ENCODE measurements around the gene RACGAP1. TPM values are rescaled to one million over a fixed set of nuclear protein-coding genes. Genes with fewer than 3 reads are reported as not detected.

RACGAP1 gene
- total and polyA plus RNA-seq, 8 donors = 20.7 to 79.4 (median 43.4) TPM

DNA sequence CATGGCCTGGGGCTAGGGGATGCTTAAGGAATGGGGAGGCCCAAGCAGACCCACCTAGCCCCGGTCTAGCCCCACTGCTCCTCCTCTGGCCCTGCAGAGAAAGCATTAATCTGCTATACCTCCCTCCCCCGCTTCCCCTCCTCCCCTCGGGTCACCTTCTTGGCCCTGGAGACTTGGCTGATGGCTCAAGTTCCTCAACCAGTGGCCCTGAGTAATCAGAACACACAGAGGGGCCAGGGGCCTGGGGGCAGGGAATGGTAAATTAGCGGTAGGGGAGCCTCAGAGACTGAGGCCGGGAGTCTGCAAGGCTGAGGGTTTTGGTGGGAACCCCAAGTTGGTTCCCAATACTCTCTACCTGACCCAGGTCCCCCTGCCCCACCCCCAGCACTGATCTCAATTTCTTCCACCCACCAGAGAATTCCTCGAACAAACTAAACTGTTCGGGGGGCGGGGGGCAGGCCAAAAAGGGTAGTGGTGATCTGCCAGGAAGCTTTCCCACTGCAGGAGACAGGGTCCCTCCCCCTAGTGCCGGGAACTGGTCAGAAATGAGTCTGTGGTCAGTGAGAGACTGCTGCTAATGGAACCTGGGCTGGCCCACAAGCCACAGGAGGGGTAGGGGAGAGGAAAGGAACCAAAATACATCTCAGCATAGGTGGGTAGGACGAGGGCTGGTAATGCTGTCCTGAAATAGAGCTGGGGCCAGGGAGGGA is 47.1 kb upstream of the RACGAP1 start:
- DNase-seq = no peak
- intact Hi-C loops (cut with DNase I) = no loop called here

DNA sequence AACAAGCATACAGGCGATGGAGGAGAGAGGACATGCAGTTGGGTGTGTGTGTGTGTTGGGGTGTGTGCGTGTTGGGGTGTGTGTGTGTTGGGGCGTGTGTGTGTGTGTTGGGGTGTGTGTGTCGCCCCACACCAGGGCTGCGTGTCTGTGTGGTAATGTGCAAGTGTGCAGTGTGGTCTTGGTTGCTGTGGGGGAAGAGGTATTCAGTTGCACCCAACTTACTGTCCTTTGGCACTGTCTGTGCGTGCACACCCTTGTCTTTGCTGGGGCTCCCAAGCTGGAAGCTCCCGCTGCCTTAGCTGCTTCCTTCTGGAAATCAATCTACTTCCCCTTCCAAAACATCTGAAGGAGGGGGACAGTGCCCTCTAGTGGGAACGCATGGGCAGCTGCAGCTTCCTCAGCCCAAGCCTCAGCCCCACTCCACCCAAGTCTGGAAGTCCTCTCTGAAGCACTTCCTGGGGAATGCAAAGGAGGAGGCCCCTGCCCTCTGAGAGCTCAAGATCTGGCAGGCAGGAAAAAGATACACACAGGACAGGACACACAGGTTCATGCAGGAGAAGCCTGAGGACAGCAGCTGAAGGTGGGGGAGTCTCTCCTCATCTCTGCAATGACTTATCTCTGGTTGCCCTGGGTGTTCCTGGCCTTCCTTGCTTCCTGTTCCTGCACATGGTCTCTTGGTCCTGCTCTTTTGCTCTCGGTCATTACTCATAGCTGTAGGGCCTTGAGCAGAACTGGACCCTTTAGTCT is 45.2 kb upstream of the RACGAP1 start:
- ATAC-seq (peak; percentile 87), DNase-seq (peak; percentile 82 to 91 (median 85))
- Histone ChIP-seq H3K4me1 (peaks cover 3 to 14% of the 10 kb centered on the region in 2 donors), H3K27ac (no peak overlapping the region), H3K4me3 (no peak overlapping the region), H3K9me3 (no peaks in the 10 kb centered on the region), H3K36me3 (no peaks in the 10 kb centered on the region), H3K27me3 (no peaks in the 10 kb centered on the region)
- intact Hi-C loops (cut with DNase I) = no loop called here
- TF ChIP-seq, protein P1, sequence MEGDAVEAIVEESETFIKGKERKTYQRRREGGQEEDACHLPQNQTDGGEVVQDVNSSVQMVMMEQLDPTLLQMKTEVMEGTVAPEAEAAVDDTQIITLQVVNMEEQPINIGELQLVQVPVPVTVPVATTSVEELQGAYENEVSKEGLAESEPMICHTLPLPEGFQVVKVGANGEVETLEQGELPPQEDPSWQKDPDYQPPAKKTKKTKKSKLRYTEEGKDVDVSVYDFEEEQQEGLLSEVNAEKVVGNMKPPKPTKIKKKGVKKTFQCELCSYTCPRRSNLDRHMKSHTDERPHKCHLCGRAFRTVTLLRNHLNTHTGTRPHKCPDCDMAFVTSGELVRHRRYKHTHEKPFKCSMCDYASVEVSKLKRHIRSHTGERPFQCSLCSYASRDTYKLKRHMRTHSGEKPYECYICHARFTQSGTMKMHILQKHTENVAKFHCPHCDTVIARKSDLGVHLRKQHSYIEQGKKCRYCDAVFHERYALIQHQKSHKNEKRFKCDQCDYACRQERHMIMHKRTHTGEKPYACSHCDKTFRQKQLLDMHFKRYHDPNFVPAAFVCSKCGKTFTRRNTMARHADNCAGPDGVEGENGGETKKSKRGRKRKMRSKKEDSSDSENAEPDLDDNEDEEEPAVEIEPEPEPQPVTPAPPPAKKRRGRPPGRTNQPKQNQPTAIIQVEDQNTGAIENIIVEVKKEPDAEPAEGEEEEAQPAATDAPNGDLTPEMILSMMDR (IDR thresholded peaks at IDR 0.05) = peak; percentile 89 to 97

More for the DNA sequence above, 47.1 kb upstream of the RACGAP1 start:
- H3K27me3 ChIP-seq = no peaks in the 10 kb centered on the region
- peaks cover 3 to 14% of the 10 kb centered on the region in 2 donors for H3K4me1 ChIP-seq
- no peak overlapping the region for H3K27ac ChIP-seq
- H3K4me3 ChIP-seq = no peak overlapping the region
- H3K36me3 ChIP-seq = no peaks in the 10 kb centered on the region
- no peaks in the 10 kb centered on the region for H3K9me3 ChIP-seq
- TF ChIP-seq, protein P1 (IDR thresholded peaks at IDR 0.05) = no peak
- ATAC-seq = no peak

DNA sequence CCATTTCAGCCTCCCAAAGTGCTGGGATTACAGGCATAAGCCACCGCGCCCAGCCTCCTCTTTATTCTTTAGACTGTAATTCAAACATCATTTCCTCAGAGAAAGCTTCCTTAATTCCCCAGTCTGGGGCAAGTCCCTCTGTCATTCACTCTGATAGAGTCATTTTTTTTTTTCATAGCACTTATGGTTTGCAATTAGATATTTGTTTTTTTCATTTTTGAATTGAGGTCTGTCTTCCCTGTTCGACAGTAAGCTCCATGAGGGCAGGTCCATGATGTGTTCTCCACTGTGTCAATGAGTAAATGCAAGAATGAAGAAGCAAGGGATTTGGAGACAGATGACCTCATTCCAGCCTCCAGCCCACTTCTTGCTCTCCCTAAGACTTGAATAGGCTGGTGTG is 44.2 kb upstream of the RACGAP1 start:
- Histone ChIP-seq H3K4me3 (no peak overlapping the region), H3K9me3 (no peaks in the 10 kb centered on the region), H3K27ac (no peak overlapping the region), H3K27me3 (no peaks in the 10 kb centered on the region), H3K36me3 (no peaks in the 10 kb centered on the region), H3K4me1 (peaks cover 3 to 8% of the 10 kb centered on the region in 2 donors)
- ATAC-seq (no peak), DNase-seq (no peak)
- TF ChIP-seq, protein P1 (IDR thresholded peaks at IDR 0.05) = no peak
- intact Hi-C loops (cut with DNase I) = no loop called here

DNA sequence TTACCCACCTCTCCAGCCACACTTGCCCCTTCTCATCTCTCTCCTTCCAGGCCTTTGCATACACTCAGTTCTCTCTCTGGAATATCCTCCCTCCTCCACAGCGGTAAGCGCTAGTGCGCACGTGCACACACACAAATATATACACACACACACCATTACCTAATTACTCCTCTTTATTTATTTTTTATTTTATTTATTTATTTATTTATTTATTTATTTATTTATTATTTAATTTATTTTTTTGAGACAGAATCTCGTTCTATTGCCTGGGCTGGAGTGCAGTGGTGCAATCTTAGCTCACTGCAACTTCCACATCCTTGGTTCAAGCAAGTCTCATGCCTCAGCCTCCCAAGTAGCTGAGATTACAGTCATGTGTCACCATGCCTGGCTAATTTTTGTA is 43.8 kb upstream of the RACGAP1 start:
- H3K36me3 ChIP-seq = no peaks in the 10 kb centered on the region
- DNase-seq (no peak), ATAC-seq (no peak)
- intact Hi-C loops (cut with DNase I) = no loop called here
- H3K27me3 ChIP-seq = no peaks in the 10 kb centered on the region
- no peaks in the 10 kb centered on the region for H3K9me3 ChIP-seq
- H3K4me3 ChIP-seq = no peak overlapping the region
- TF ChIP-seq, protein P1 (IDR thresholded peaks at IDR 0.05) = no peak
- no peak overlapping the region for H3K27ac ChIP-seq
- peaks cover 3 to 8% of the 10 kb centered on the region in 2 donors for H3K4me1 ChIP-seq

DNA sequence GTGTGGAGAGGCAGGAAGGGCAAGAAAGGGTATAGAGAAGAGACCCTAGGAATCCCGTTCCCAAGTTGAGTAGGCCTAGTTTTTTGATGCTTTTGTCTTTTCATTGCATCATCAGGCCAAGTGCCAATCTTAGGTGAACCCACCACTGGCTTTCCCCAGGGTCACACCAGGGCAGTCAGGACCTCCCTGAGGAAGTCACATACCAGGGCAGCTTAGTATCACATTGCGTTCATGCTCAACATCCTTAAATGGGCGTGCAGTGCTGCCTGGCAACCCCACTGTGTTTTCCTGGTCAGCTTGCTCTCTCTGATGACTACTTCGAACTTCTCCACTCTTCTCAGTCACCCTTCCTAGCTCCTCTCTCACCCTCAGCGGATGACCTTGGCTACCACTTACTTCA is 41.1 kb upstream of the RACGAP1 start:
- peak; percentile 29 for ATAC-seq

More for the DNA sequence above, 41.1 kb upstream of the RACGAP1 start:
- intact Hi-C loops (cut with DNase I) = no loop called here
- Histone ChIP-seq H3K27ac (no peak overlapping the region), H3K9me3 (no peaks in the 10 kb centered on the region), H3K27me3 (peaks cover 0 to 9% of the 10 kb centered on the region in 2 donors), H3K4me1 (peaks cover 3 to 8% of the 10 kb centered on the region in 2 donors), H3K4me3 (no peak overlapping the region), H3K36me3 (no peaks in the 10 kb centered on the region)
- TF ChIP-seq, protein P1 (IDR thresholded peaks at IDR 0.05) = no peak
- DNase-seq = no peak

Measured in left lung (tissue), 10 donors.